ENCODE measurements around the gene MED8.

- TF ChIP-seq EZH2 (IDR thresholded peaks at IDR 0.05) (no peak), CTCF (IDR thresholded peaks at IDR 0.05) (no peak), EZH2phosphoT487 (IDR thresholded peaks at IDR 0.05) (no peak)
Observed at GRCh38 chr1:43381612-43382011, 8.0 kb downstream of the MED8 start.

All from neural progenitor cell (in vitro differentiated cells).